Measurements from ENCODE around the gene TBC1D9.

Gene TBC1D9

GRCh38 chr4:140691369-140691768 lies 64.8 kb downstream of the TBC1D9 start:
- Histone ChIP-seq H3K36me3 (ENCODE audit: control insufficient read depth, insufficient read depth, low read length) (peaks cover 2% of the 10 kb centered on the region), H3K4me1 (ENCODE audit: control insufficient read depth, insufficient read depth, low read length, poor library complexity, severe bottlenecking) (peaks cover 8% of the 10 kb centered on the region), H3K9me3 (ENCODE audit: control insufficient read depth, low read length) (no peaks in the 10 kb centered on the region), H3K4me3 (ENCODE audit: extremely low read depth, insufficient read depth, low read length, poor library complexity, severe bottlenecking) (no peak overlapping the region), H3K27ac (ENCODE audit: low read depth, low read length, severe bottlenecking) (no peak overlapping the region)
- WGBS, 2 experiments (ENCODE audit: insufficient coverage in 2 of 2): 30 to 72% methylated on average over 1 to 2 of the region's 2 CpGs

- Histone ChIP-seq H3K4me3 (ENCODE audit: extremely low read depth, insufficient read depth, low read length, poor library complexity, severe bottlenecking) (no peak overlapping the region), H3K4me1 (ENCODE audit: control insufficient read depth, insufficient read depth, low read length, poor library complexity, severe bottlenecking) (peaks cover 8% of the 10 kb centered on the region), H3K9me3 (ENCODE audit: control insufficient read depth, low read length) (no peaks in the 10 kb centered on the region), H3K36me3 (ENCODE audit: control insufficient read depth, insufficient read depth, low read length) (peaks cover 6% of the 10 kb centered on the region), H3K27ac (ENCODE audit: low read depth, low read length, severe bottlenecking) (no peak overlapping the region)
- 100% methylated on average over 1 of the region's 1 CpG for WGBS, 2 experiments (ENCODE audit: insufficient coverage in 2 of 2)
Measured at GRCh38 chr4:140690093-140690492, 66.1 kb downstream of the TBC1D9 start.

- no peak overlapping the region for H3K4me3 ChIP-seq (ENCODE audit: extremely low read depth, insufficient read depth, low read length, poor library complexity, severe bottlenecking)
- no peak overlapping the region for H3K27ac ChIP-seq (ENCODE audit: low read depth, low read length, severe bottlenecking)
- no peaks in the 10 kb centered on the region for H3K9me3 ChIP-seq (ENCODE audit: control insufficient read depth, low read length)
- peaks cover 8% of the 10 kb centered on the region for H3K4me1 ChIP-seq (ENCODE audit: control insufficient read depth, insufficient read depth, low read length, poor library complexity, severe bottlenecking)
- H3K36me3 ChIP-seq (ENCODE audit: control insufficient read depth, insufficient read depth, low read length): peaks cover 9% of the 10 kb centered on the region
- WGBS, 2 experiments (ENCODE audit: insufficient coverage in 2 of 2): 100% methylated on average over 1 of the region's 3 CpGs; no CpG with 5 or more reads in 1 of the 2 experiments
Measured at GRCh38 chr4:140689623-140690022, 66.6 kb downstream of the TBC1D9 start.

- Histone ChIP-seq H3K4me3 (ENCODE audit: extremely low read depth, insufficient read depth, low read length, poor library complexity, severe bottlenecking) (no peak overlapping the region), H3K36me3 (ENCODE audit: control insufficient read depth, insufficient read depth, low read length) (peaks cover 11% of the 10 kb centered on the region), H3K4me1 (ENCODE audit: control insufficient read depth, insufficient read depth, low read length, poor library complexity, severe bottlenecking) (peaks cover 8% of the 10 kb centered on the region), H3K27ac (ENCODE audit: low read depth, low read length, severe bottlenecking) (no peak overlapping the region), H3K9me3 (ENCODE audit: control insufficient read depth, low read length) (no peaks in the 10 kb centered on the region)
- WGBS, 2 experiments (ENCODE audit: insufficient coverage in 2 of 2): 90 to 98% methylated on average over 5 of the region's 6 CpGs
Measured at GRCh38 chr4:140688711-140689598, 67.2 kb downstream of the TBC1D9 start.

- H3K36me3 ChIP-seq (ENCODE audit: control insufficient read depth, insufficient read depth, low read length): peaks cover 14% of the 10 kb centered on the region
- no peak overlapping the region for H3K4me3 ChIP-seq (ENCODE audit: extremely low read depth, insufficient read depth, low read length, poor library complexity, severe bottlenecking)
- no peaks in the 10 kb centered on the region for H3K9me3 ChIP-seq (ENCODE audit: control insufficient read depth, low read length)
- H3K27ac ChIP-seq (ENCODE audit: low read depth, low read length, severe bottlenecking): no peak overlapping the region
- peaks cover 8% of the 10 kb centered on the region for H3K4me1 ChIP-seq (ENCODE audit: control insufficient read depth, insufficient read depth, low read length, poor library complexity, severe bottlenecking)
Measured at GRCh38 chr4:140686796-140687195, 69.4 kb downstream of the TBC1D9 start.

GRCh38 chr4:140684314-140684713 lies 71.9 kb downstream of the TBC1D9 start:
- no peak overlapping the region for H3K4me3 ChIP-seq (ENCODE audit: extremely low read depth, insufficient read depth, low read length, poor library complexity, severe bottlenecking)
- H3K27ac ChIP-seq (ENCODE audit: low read depth, low read length, severe bottlenecking): no peak overlapping the region
- H3K9me3 ChIP-seq (ENCODE audit: control insufficient read depth, low read length): no peaks in the 10 kb centered on the region
- peaks cover 17% of the 10 kb centered on the region for H3K36me3 ChIP-seq (ENCODE audit: control insufficient read depth, insufficient read depth, low read length)
- H3K4me1 ChIP-seq (ENCODE audit: control insufficient read depth, insufficient read depth, low read length, poor library complexity, severe bottlenecking): peaks cover 8% of the 10 kb centered on the region

- Histone ChIP-seq H3K4me3 (ENCODE audit: extremely low read depth, insufficient read depth, low read length, poor library complexity, severe bottlenecking) (no peak overlapping the region), H3K36me3 (ENCODE audit: control insufficient read depth, insufficient read depth, low read length) (peaks cover 47% of the 10 kb centered on the region), H3K9me3 (ENCODE audit: control insufficient read depth, low read length) (no peaks in the 10 kb centered on the region), H3K4me1 (ENCODE audit: control insufficient read depth, insufficient read depth, low read length, poor library complexity, severe bottlenecking) (no peaks in the 10 kb centered on the region), H3K27ac (ENCODE audit: low read depth, low read length, severe bottlenecking) (no peak overlapping the region)
- WGBS, 2 experiments (ENCODE audit: insufficient coverage in 2 of 2): 100% methylated on average over 1 to 2 of the region's 3 CpGs
Measured at GRCh38 chr4:140681201-140681600, 75.0 kb downstream of the TBC1D9 start.

GRCh38 chr4:140680686-140681085 lies 75.5 kb downstream of the TBC1D9 start:
- Histone ChIP-seq H3K9me3 (ENCODE audit: control insufficient read depth, low read length) (no peaks in the 10 kb centered on the region), H3K36me3 (ENCODE audit: control insufficient read depth, insufficient read depth, low read length) (peaks cover 47% of the 10 kb centered on the region), H3K27ac (ENCODE audit: low read depth, low read length, severe bottlenecking) (no peak overlapping the region), H3K4me1 (ENCODE audit: control insufficient read depth, insufficient read depth, low read length, poor library complexity, severe bottlenecking) (no peaks in the 10 kb centered on the region), H3K4me3 (ENCODE audit: extremely low read depth, insufficient read depth, low read length, poor library complexity, severe bottlenecking) (no peak overlapping the region)
- WGBS, 2 experiments (ENCODE audit: insufficient coverage in 2 of 2): 89 to 95% methylated on average over 1 of the region's 1 CpG

- no peak overlapping the region for H3K4me3 ChIP-seq (ENCODE audit: extremely low read depth, insufficient read depth, low read length, poor library complexity, severe bottlenecking)
- H3K4me1 ChIP-seq (ENCODE audit: control insufficient read depth, insufficient read depth, low read length, poor library complexity, severe bottlenecking): peaks cover 2% of the 10 kb centered on the region
- no peak overlapping the region for H3K27ac ChIP-seq (ENCODE audit: low read depth, low read length, severe bottlenecking)
- 100% methylated on average over 2 of the region's 3 CpGs; no CpG with 5 or more reads in 1 of the 2 experiments for WGBS, 2 experiments (ENCODE audit: insufficient coverage in 2 of 2)
- peaks cover 38% of the 10 kb centered on the region for H3K36me3 ChIP-seq (ENCODE audit: control insufficient read depth, insufficient read depth, low read length)
- no peaks in the 10 kb centered on the region for H3K9me3 ChIP-seq (ENCODE audit: control insufficient read depth, low read length)
Measured at GRCh38 chr4:140679576-140679975, 76.6 kb downstream of the TBC1D9 start.

- Histone ChIP-seq H3K36me3 (ENCODE audit: control insufficient read depth, insufficient read depth, low read length) (peaks cover 41% of the 10 kb centered on the region), H3K9me3 (ENCODE audit: control insufficient read depth, low read length) (no peaks in the 10 kb centered on the region), H3K4me1 (ENCODE audit: control insufficient read depth, insufficient read depth, low read length, poor library complexity, severe bottlenecking) (peaks cover 14% of the 10 kb centered on the region), H3K27ac (ENCODE audit: low read depth, low read length, severe bottlenecking) (no peak overlapping the region), H3K4me3 (ENCODE audit: extremely low read depth, insufficient read depth, low read length, poor library complexity, severe bottlenecking) (no peak overlapping the region)
- WGBS, 2 experiments (ENCODE audit: insufficient coverage in 2 of 2): 86 to 100% methylated on average over 4 of the region's 4 CpGs
Measured at GRCh38 chr4:140675599-140676231, 80.5 kb downstream of the TBC1D9 start.

- Histone ChIP-seq H3K4me3 (ENCODE audit: extremely low read depth, insufficient read depth, low read length, poor library complexity, severe bottlenecking) (no peak overlapping the region), H3K27ac (ENCODE audit: low read depth, low read length, severe bottlenecking) (no peak overlapping the region), H3K36me3 (ENCODE audit: control insufficient read depth, insufficient read depth, low read length) (peaks cover 52% of the 10 kb centered on the region), H3K4me1 (ENCODE audit: control insufficient read depth, insufficient read depth, low read length, poor library complexity, severe bottlenecking) (peaks cover 14% of the 10 kb centered on the region), H3K9me3 (ENCODE audit: control insufficient read depth, low read length) (no peaks in the 10 kb centered on the region)
- WGBS, 2 experiments (ENCODE audit: insufficient coverage in 2 of 2): 50 to 82% methylated on average over 1 to 2 of the region's 3 CpGs
Measured at GRCh38 chr4:140673729-140674128, 82.5 kb downstream of the TBC1D9 start.

Data from mesodermal cell (in vitro differentiated cells).